MM.1S (cell line): ENCODE data around the gene SCAPER.

ENCODE experiments used
- DNase-seq: peaks from one replicate; pipeline ENCODE4 v3.0.0-alpha.2; 2015
- H2AFZ ChIP-seq: fragments of 300-600 bp; sonication (generic); 2 replicates; pipeline ENCODE4 v1.6.0; 2016; ENCODE audit warnings: antibody characterized with exemption, low read length
- H3F3A ChIP-seq: fragments of 300-600 bp; sonication (generic); 2 replicates; pipeline ENCODE4 v1.6.1; 2016; ENCODE audit warnings: mild to moderate bottlenecking, antibody characterized with exemption, low read length, moderate library complexity, mixed read lengths; ENCODE audit not compliant: insufficient read depth
- H3K27ac ChIP-seq: fragments of 300-600 bp; sonication (generic); 2 replicates; pipeline ENCODE4 v1.5.1; 2016; ENCODE audit warnings: mild to moderate bottlenecking, low read length
- H3K27me3 ChIP-seq: fragments of 300-600 bp; sonication (generic); replicated peaks from 2 replicates; pipeline ENCODE4 v1.6.0; 2016; ENCODE audit warnings: low read length; ENCODE audit not compliant: insufficient read depth
- H3K36me3 ChIP-seq: fragments of 300-600 bp; sonication (generic); replicated peaks from 2 replicates; pipeline ENCODE4 v1.6.1; 2016; ENCODE audit warnings: mild to moderate bottlenecking, low read length, mixed read lengths; ENCODE audit not compliant: insufficient read depth
- H3K4me1 ChIP-seq: fragments of 300-600 bp; sonication (generic); 2 replicates; pipeline ENCODE4 v1.6.1; 2016; ENCODE audit warnings: low read length, mixed read lengths
- H3K4me2 ChIP-seq: fragments of 300-600 bp; sonication (generic); 2 replicates; pipeline ENCODE4 v1.6.0; 2016; ENCODE audit warnings: low read depth, low read length
- H3K4me3 ChIP-seq: fragments of 300-600 bp; sonication (generic); 2 replicates; pipeline ENCODE4 v1.5.1; 2016; ENCODE audit warnings: low read length, mixed read lengths
- H3K79me2 ChIP-seq: fragments of 300-600 bp; sonication (generic); 2 replicates; pipeline ENCODE4 v1.6.1; 2016; ENCODE audit warnings: mixed run types, low read length, mixed read lengths
- H3K9ac ChIP-seq: fragments of 300-600 bp; sonication (generic); 2 replicates; pipeline ENCODE4 v1.6.1; 2016; ENCODE audit warnings: low read length, mixed read lengths
- H3K9me2 ChIP-seq: fragments of 300-600 bp; sonication (generic); replicated peaks from 2 replicates; pipeline ENCODE4 v1.6.1; 2016; ENCODE audit warnings: mild to moderate bottlenecking, low read length, mixed read lengths; ENCODE audit not compliant: insufficient read depth
- H3K9me3 ChIP-seq: fragments of 300-600 bp; sonication (generic); replicated peaks from 2 replicates; pipeline ENCODE4 v1.6.1; 2016; ENCODE audit warnings: mild to moderate bottlenecking, low read length, mixed read lengths; ENCODE audit not compliant: insufficient read depth
- H4K20me1 ChIP-seq: fragments of 300-600 bp; sonication (generic); 2 replicates; pipeline ENCODE4 v1.6.1; 2016; ENCODE audit warnings: mild to moderate bottlenecking, low read length, moderate library complexity, mixed read lengths; ENCODE audit not compliant: insufficient read depth
- EZH2 ChIP-seq: fragments of 300-600 bp; sonication (generic); optimal IDR thresholded peaks from 2 replicates; pipeline ENCODE3; 2017; ENCODE audit warnings: low read depth, mild to moderate bottlenecking, antibody characterized with exemption, low read length, mixed read lengths
- EZH2phosphoT487 ChIP-seq: fragments of 300-600 bp; sonication (generic); IDR thresholded peaks from 2 replicates; pipeline ENCODE4 v1.6.1; 2018; ENCODE audit warnings: antibody characterized with exemption, low read length
- TF ChIP-seq, protein P1 (sequence below): fragments of 300-600 bp; sonication (generic); IDR thresholded peaks from 2 replicates; pipeline ENCODE4 v1.5.1; 2016; ENCODE audit warnings: antibody characterized with exemption, low read length, mixed read lengths

Gene SCAPER

GRCh38 chr15:76366714-76367113 is 538.4 kb downstream of the SCAPER start:
- H3K4me2 ChIP-seq: no peak overlapping the region
- no peak overlapping the region for H3K9ac ChIP-seq
- no peak overlapping the region for H2AFZ ChIP-seq
- H3K4me1 ChIP-seq: no peaks in the 10 kb centered on the region
- TF ChIP-seq, protein P1, sequence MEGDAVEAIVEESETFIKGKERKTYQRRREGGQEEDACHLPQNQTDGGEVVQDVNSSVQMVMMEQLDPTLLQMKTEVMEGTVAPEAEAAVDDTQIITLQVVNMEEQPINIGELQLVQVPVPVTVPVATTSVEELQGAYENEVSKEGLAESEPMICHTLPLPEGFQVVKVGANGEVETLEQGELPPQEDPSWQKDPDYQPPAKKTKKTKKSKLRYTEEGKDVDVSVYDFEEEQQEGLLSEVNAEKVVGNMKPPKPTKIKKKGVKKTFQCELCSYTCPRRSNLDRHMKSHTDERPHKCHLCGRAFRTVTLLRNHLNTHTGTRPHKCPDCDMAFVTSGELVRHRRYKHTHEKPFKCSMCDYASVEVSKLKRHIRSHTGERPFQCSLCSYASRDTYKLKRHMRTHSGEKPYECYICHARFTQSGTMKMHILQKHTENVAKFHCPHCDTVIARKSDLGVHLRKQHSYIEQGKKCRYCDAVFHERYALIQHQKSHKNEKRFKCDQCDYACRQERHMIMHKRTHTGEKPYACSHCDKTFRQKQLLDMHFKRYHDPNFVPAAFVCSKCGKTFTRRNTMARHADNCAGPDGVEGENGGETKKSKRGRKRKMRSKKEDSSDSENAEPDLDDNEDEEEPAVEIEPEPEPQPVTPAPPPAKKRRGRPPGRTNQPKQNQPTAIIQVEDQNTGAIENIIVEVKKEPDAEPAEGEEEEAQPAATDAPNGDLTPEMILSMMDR: no peak
- TF ChIP-seq EZH2phosphoT487: no peak
- TF ChIP-seq EZH2: no peak
- no peak for DNase-seq
- no peaks in the 10 kb centered on the region for H3K79me2 ChIP-seq
- H3K36me3 ChIP-seq: no peaks in the 10 kb centered on the region
- no peak overlapping the region for H3K4me3 ChIP-seq
- H3K9me3 ChIP-seq: no peaks in the 10 kb centered on the region; the same call in 1 of the 2 replicates
- H3K27ac ChIP-seq: no peak overlapping the region
- H3F3A ChIP-seq: no peaks in the 10 kb centered on the region
- no peaks in the 10 kb centered on the region for H3K27me3 ChIP-seq
- no peaks in the 10 kb centered on the region for H3K9me2 ChIP-seq
- H4K20me1 ChIP-seq: no peaks in the 10 kb centered on the region

DNA sequence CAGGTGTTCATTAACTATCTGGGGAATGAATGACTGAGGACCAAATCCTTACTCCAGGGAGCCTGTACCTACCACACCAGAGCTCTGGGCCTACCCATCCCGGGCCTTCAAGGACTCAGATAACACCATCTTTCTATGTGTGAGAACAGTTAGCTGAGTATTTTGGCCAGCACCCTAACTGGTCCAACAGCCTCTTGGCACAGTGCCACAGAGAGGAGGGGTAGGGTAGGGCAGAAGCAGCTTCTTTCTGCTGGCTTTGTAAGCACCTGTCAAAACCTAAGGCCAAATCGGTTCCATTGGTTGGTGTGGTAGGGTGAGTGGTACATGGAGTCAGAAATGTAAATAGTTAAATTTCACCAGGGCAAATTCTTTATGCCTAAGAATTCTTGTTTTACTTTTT is 541.9 kb downstream of the SCAPER start:
- no peak for DNase-seq
- no peak overlapping the region for H3K4me2 ChIP-seq
- no peak for TF ChIP-seq EZH2phosphoT487
- TF ChIP-seq, protein P1: no peak
- TF ChIP-seq EZH2: no peak

DNA sequence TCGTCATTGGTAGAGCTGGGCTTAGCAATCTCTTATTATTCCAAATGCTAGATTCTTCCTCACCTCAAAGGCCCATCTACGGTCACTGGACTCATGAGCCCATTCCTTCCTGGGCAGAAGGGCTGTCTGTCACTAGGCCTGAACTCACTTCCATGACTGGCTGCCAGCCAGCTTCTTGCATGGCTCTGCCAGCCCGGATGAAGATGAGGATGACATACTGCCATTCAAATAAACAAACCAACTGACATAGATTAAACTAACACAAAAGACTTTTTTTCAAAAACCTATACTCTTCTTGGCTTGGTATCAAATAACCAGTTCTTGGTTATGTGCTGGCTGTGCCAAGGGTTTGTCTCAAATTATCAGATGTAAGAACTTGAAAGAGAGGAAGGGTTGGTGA is 544.7 kb downstream of the SCAPER start:
- Histone ChIP-seq H3K4me2 (no peak overlapping the region), H2AFZ (no peak overlapping the region), H3K27me3 (no peaks in the 10 kb centered on the region)

More for the DNA sequence above, 541.9 kb downstream of the SCAPER start:
- no peak overlapping the region for H2AFZ ChIP-seq
- no peaks in the 10 kb centered on the region for H3K79me2 ChIP-seq
- H3K4me3 ChIP-seq: no peak overlapping the region
- H3K9ac ChIP-seq: no peak overlapping the region
- H3K27ac ChIP-seq: no peak overlapping the region
- H3K9me2 ChIP-seq: no peaks in the 10 kb centered on the region
- no peaks in the 10 kb centered on the region for H3K27me3 ChIP-seq
- H3K36me3 ChIP-seq: no peaks in the 10 kb centered on the region
- H3K4me1 ChIP-seq: no peaks in the 10 kb centered on the region
- H3F3A ChIP-seq: no peaks in the 10 kb centered on the region
- no peaks in the 10 kb centered on the region; the same call in 1 of the 2 replicates for H3K9me3 ChIP-seq
- H4K20me1 ChIP-seq: no peaks in the 10 kb centered on the region

More for the DNA sequence above, 544.7 kb downstream of the SCAPER start:
- no peaks in the 10 kb centered on the region for H3K4me1 ChIP-seq
- no peak overlapping the region for H3K27ac ChIP-seq
- H4K20me1 ChIP-seq: no peaks in the 10 kb centered on the region
- H3F3A ChIP-seq: no peaks in the 10 kb centered on the region
- no peaks in the 10 kb centered on the region for H3K79me2 ChIP-seq
- no peaks in the 10 kb centered on the region for H3K9me2 ChIP-seq
- no peak overlapping the region for H3K4me3 ChIP-seq
- H3K36me3 ChIP-seq: no peaks in the 10 kb centered on the region
- H3K9ac ChIP-seq: no peak overlapping the region
- TF ChIP-seq, protein P1: no peak
- no peak for TF ChIP-seq EZH2
- no peak for TF ChIP-seq EZH2phosphoT487
- DNase-seq: no peak
- H3K9me3 ChIP-seq: no peaks in the 10 kb centered on the region
